ENCODE data around the gene GLIPR2.
"Not testable (repeated sequence)": the region's sequence is repeated elsewhere in the genome, so short reads cannot be mapped to it uniquely, and the experiment has no call there.

Gene GLIPR2

GRCh38 chr9:36154331-36154952, 17.9 kb downstream of the GLIPR2 start:
- TF ChIP-seq CTCF (IDR thresholded peaks at IDR 0.05; ENCODE audit: control insufficient read depth, insufficient read depth, low read depth, low read length, missing control alignments), result no peak
- no peak overlapping the region for H3K4me3 ChIP-seq (ENCODE audit: control insufficient read depth, low read depth, low read length)
- no peak for DNase-seq (ENCODE audit: low read depth)

DNA sequence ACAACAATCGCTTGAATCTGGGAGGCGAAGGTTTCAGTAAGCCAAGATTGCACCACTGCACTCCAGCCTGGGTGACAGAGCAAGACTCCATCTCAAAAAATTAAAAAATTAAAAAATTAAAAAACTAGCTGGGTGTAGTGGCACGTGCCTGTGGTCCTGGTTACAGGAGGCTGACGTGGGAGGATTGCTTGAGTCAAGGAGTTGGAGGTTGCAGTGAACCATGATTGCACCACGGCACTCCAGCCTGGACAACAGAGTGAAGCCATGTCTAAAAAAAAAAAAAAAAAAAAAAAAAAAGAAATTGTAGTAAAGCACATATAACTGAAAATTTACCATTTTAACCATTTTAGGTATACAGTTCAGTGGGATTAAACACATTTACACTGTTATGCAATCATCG, 19.6 kb downstream of the GLIPR2 start:
- DNase-seq (ENCODE audit: low read depth), result no peak
- no peak overlapping the region for H3K4me3 ChIP-seq (ENCODE audit: control insufficient read depth, low read depth, low read length)
- TF ChIP-seq CTCF (IDR thresholded peaks at IDR 0.05; ENCODE audit: control insufficient read depth, insufficient read depth, low read depth, low read length, missing control alignments), result no peak

- no peak for TF ChIP-seq CTCF (IDR thresholded peaks at IDR 0.05; ENCODE audit: control insufficient read depth, insufficient read depth, low read depth, low read length, missing control alignments)
These were observed 21.6 kb downstream of the GLIPR2 start for GRCh38 chr9:36158122-36158521.

GRCh38 chr9:36158917-36159316, 22.4 kb downstream of the GLIPR2 start:
- no peak for TF ChIP-seq CTCF (IDR thresholded peaks at IDR 0.05; ENCODE audit: control insufficient read depth, insufficient read depth, low read depth, low read length, missing control alignments)
- no peak overlapping the region for H3K4me3 ChIP-seq (ENCODE audit: control insufficient read depth, low read depth, low read length)
- DNase-seq (ENCODE audit: low read depth), result no peak

More at GRCh38 chr9:36158122-36158521, 21.6 kb downstream of the GLIPR2 start:
- DNase-seq (ENCODE audit: low read depth), result no peak
- H3K4me3 ChIP-seq (ENCODE audit: control insufficient read depth, low read depth, low read length), result no peak overlapping the region

DNA sequence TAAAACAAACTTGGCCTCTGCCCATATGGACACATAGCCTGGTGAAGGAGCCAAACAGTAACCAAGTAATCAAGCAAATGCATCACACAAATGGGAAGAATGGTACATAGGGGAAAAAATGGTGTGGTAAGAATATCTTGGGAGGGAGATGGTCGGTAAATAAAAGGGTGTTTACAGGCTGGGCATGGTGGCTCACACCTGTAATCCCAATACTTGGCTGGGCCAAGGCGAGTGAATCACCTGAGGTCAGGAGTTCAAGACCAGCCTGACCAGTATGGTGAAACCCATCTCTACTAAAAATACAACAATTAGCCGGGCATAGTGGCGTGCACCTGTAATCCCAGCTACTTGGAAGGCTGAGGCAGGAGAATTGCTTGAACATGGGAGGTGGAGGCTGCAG, 23.0 kb downstream of the GLIPR2 start:
- DNase-seq (ENCODE audit: low read depth); H3K4me3 ChIP-seq (ENCODE audit: control insufficient read depth, low read depth, low read length): not testable (repeated sequence)

DNA sequence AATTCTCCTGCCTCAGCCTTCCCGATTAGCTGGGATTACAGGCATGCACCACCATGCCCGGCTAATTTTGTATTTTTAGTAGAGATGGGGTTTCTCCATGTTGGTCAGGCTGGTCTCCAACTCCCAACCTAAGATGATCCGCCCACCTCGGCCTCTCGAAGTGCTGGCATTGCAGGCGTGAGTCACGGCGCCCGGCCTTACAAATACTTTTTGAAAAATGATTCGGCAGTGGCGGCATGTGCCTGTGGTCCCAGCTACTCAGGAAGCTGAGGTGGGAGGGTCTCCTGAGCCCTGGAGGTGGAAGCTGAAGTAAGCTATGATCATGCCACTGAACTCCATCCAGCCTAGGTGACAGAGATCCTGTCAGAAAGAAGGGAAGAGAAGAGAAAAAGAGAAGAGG, 23.6 kb downstream of the GLIPR2 start:
- not testable (repeated sequence) for H3K4me3 ChIP-seq (ENCODE audit: control insufficient read depth, low read depth, low read length); DNase-seq (ENCODE audit: low read depth)

GRCh38 chr9:36161187-36161586, 24.7 kb downstream of the GLIPR2 start:
- DNase-seq (ENCODE audit: low read depth), result no peak
- TF ChIP-seq CTCF (IDR thresholded peaks at IDR 0.05; ENCODE audit: control insufficient read depth, insufficient read depth, low read depth, low read length, missing control alignments), result no peak
- H3K4me3 ChIP-seq (ENCODE audit: control insufficient read depth, low read depth, low read length), result no peak overlapping the region

DNA sequence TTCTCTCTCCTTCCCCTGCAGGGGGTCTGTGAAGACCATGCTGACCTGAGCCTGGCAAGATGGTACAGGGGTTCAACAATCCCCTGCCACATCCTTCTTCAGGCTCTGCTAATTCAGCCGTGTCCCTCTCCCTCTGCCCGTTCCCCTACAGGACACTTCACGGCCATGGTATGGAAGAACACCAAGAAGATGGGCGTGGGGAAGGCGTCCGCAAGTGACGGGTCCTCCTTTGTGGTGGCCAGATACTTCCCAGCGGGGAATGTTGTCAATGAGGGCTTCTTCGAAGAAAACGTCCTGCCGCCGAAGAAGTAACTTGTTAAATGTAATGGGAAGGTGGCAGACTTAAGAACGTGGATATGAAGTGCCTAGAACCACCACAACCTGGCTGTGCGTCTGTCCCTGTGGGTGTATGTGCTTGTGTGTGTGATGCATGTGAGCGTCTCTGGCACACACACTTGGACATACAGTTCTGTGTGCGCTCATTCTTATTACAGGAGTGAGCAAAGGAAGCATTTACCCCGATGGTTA, 25.7 kb downstream of the GLIPR2 start:
- no peak overlapping the region for H3K4me3 ChIP-seq (ENCODE audit: control insufficient read depth, low read depth, low read length)
- no peak for TF ChIP-seq CTCF (IDR thresholded peaks at IDR 0.05; ENCODE audit: control insufficient read depth, insufficient read depth, low read depth, low read length, missing control alignments)
- DNase-seq (ENCODE audit: low read depth), result no peak

All from AG09309 (cell line).